Activated T-cell treated with anti-CD3 and anti-CD28 coated beads for 1 hour (primary cell): ENCODE results near the gene ZNF487.
A peak's percentile ranks its signal among the peaks of the same experiment; 100 is the strongest.
"Not testable (repeated sequence)": the region's sequence is repeated elsewhere in the genome, so short reads cannot be mapped to it uniquely, and the experiment has no call there.

Experiments
- DNase-seq: peaks from one replicate; pipeline ENCODE4 v3.0.0-alpha.2; 2020; ENCODE audit warnings: low read depth

ZNF487 gene

GRCh38 chr10:43436291-43437140, at the start of gene ZNF487:
Gene ZNF487, plus strand, starts transcription at chr10:43437111. Its CDS starts 38,703 bp downstream, at chr10:43475814.
- DNase-seq = peak; percentile 82

DNA sequence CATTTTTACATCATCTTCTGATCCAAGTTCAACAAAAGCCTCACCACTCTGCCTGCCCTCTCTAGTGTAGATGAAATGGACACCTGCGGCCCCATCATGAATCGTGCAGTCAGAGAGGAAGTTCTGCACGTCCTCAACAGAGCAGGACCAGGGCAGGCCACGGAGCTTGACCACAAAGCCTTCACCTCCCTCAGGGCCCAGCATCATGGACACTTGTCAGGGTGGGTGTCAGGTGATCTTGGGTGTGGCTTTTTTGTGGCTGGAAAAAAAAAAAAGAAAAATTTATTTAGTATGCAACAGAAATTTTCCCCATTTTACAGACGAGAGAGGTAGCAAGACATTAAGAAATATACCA, 49.3 kb upstream of the ZNF487 start:
- no peak for DNase-seq

DNA sequence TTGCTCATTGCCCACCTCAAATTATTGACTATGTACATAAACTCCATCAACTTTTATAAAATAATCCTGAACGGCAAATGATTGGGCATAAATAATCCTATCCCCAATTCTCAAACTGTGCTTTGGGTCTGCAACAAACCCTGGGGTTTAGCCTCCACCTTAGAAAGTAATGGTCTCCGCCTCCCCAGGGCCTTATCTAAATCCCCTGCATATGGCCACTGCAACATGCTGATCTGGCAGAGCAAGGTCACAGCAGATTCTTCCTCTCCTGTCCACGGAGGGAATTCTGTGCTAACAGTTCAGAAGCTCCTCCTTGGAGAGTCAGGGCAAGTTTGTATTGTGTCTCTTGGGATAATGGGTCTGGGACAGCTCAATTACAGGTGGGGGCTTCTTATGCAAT, 47.0 kb upstream of the ZNF487 start:
- DNase-seq = no peak

DNA sequence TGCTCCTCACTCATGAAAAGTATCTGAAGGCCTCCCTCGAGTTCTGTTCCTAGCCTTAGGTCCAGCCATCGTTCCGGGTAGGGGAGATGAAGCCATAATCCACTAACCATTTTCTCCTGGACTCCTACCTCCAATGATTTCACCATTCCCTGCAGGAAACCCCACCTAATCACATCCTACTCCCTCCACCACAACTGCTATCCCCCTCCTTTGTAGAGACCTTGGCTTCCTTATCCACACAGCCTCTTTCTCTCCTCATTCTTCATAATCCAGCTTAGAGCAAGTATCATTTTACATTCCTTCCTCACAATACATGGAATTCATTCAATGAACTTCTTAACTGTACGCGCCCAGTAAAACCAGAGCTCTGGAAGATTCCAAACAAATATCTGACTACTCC, 46.6 kb upstream of the ZNF487 start:
- no peak for DNase-seq

GRCh38 chr10:43390759-43391158, 46.2 kb upstream of the ZNF487 start:
- DNase-seq = no peak

DNA sequence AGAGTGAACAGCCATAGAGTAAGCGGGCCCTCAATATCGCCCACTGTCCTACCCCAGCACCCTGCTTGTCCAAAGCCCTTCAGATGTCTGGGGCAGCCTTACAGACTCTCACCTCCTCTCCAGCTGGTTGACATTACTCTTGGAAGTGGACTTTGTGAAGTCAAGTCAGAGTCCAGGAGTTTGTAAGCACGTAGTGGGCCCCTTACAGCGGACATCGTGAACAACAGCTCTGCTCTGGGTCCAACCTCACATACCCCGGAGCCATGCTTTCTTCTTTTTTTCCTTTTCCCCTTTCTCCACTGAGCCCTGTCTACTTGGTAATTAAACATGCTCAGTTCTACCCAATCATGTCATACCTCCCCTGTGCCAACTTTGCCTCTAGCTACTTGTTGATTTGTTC, 45.4 kb upstream of the ZNF487 start:
- no peak for DNase-seq

- DNase-seq = no peak
These were observed 44.2 kb upstream of the ZNF487 start for GRCh38 chr10:43392748-43393147.

DNA sequence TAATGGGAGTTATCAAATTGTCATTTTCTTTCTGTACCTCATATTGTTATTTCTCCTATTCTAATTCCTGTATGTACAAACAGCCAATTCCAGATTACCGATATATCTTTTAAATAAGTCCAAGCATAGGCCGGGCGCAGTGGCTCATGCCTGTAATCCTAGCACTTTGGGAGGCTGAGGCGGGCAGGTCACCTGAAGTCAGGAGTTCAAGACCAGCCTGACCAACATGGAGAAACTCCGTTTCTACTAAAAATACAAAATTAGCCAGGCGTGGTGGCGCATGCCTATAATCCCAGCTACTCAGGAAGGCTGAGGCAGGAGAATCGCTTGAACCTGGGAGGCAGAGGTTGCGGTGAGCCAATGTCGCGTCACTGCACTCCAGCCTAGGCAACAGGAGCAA, 43.7 kb upstream of the ZNF487 start:
- not testable (repeated sequence) for DNase-seq

GRCh38 chr10:43393606-43394360, 43.1 kb upstream of the ZNF487 start:
- no peak for DNase-seq

DNA sequence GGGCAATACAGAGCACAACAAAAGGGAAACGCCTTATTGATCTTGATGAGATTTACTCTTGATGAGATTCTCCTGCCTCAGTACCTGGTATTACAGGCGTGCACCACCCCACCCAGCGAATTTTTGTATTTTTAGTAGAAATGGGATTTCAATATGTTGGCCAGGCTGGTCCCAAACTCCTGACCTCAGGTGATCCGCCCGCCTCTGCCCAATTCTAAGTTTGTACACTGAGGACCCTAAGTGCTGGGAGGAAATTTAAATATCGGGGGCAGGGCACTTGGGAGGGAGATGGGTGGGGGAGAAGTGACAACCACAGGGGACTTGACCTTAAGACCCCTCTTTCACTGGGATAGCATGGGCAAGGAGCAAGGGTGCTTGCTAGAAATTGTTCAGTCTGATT, 42.0 kb upstream of the ZNF487 start:
- no peak for DNase-seq

DNA sequence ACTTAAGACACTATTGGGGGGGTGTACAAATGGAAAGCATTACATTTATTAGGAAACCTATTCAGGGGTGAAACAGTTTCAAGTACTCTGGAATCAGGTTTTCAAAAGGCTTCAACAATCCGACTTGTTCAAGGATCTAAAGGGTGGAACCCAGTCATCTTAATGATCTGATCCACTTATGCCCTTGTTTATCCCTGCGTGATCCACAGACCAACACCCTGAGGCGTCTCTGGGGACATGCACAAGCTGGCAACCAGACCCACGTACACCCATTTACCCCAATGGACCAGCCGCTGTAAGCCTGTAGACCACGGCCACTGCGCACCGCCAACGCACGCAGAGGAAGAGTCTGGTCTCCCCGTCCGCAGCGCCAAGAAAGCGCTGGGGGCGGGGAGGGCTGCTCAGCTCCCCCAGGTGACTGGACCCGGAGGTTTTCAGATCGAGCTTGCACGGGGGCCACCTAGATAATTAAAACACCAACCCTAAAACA, 41.3 kb upstream of the ZNF487 start:
- peak; percentile 14 for DNase-seq

- peak; percentile 51 for DNase-seq
These were observed 40.6 kb upstream of the ZNF487 start for GRCh38 chr10:43396061-43396927.

DNA sequence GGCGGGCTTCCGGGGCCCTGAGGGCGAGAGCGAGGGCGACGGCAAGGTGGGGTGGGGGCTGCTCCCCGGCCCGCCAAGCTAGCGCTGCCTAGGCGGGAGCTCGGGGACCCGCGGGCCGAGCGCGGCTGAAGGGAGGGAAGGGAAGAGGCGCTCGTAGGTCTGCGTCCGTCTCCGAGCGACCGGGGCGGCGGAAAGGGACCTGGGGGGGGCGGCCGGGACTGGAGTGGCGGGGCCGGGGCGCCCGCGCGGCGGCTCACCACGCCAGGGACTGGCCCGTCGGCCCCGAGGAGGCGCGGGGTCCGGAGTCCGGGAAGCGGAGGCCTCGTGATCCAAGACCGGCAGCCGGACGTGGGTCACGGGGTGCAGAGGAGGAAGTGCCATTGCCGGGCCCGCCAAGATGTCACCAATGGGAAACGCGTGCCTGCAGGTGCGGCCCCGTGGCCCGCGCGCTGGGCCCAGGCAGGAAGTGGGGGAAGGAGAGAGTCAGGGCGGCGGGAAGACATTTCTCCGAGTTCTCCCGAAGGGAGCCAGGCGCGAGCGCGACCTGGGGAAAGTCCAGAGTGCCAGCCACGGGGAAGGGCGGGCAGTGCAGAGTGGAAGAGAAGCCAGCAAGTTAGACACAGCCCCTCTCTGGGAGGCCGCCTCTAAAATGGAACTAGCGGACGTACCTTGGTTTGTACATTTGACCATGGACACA, 39.8 kb upstream of the ZNF487 start:
- DNase-seq = peak; percentile 54

DNA sequence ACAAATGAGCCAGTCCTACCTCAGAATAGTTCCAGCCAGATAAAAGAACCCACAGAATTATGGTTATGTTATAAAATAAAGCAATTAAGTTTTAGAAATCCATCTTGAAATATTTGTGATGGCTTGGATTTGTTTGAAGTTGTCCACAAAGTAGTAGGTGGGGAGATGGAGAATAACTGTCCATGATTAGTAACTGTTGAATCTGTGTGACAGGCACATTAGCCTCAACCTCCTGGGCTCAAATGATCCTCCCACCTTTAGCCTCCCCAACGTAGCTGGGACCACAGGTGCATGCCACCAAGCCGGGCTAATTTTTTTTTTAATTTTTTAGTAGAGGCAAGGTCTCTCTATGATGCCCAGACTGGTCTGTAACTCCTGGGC, 38.0 kb upstream of the ZNF487 start:
- no peak for DNase-seq

- no peak for DNase-seq
These were observed 37.3 kb upstream of the ZNF487 start for GRCh38 chr10:43399320-43400310.

DNA sequence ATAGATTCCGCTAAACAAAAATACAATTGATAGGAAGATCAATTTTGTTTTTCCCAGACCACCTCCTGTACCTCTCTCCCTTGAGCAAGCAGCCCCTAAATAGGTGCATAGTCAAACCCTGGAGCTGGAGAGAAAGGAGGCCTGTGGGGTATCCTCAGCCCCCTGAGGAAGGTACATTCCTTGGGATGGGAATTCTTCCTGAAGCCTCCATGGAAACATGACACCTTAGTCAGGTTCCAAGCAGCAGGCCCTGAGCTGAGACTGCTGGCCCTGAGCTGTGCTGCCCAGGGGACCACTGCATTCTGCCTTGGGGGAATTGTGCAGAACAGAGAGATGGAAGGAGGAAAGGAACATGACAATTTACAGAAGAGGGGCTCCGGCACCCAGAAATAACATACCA, 35.3 kb upstream of the ZNF487 start:
- no peak for DNase-seq

- no peak for DNase-seq
These were observed 34.7 kb upstream of the ZNF487 start for GRCh38 chr10:43402176-43402575.

- no peak for DNase-seq
These were observed 33.9 kb upstream of the ZNF487 start for GRCh38 chr10:43402880-43403452.

DNA sequence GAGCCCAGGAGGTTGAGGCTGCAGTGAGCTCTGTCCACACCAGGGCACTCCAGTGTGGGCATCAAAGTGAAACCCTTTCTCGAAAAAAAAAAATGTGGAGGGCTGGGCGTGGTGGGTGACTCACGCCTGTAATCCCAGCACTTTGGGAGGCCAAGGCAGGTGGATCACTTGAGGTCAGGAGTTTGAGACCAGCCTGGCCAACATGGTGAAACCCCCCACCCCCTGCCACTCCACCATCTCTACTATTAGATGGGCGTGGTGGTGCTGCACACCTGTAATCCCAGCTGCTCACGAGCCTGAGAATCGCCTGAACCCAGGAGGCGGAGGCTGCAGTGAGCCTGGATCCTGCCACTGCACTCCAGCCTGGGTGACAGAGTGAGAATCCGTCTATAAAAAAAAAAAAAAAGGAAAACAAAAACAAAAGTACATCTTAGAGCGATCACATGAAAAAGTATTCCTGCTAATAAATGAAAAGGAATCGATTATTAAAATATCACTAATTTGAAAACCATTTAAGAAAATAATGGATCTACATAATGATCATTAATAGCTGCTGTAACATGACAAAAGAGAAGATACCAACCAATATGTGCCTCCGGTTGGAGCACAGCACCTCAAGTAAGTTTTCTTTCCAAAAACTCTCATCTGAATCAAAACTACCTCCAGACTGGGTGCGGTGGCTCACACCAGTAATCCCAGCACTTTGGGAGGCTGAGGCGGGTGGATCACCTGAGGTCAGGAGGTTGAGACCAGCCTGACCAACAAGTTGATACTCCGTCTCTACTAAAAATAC, 32.8 kb upstream of the ZNF487 start:
- no peak for DNase-seq
